Measurements from ENCODE around the gene ATP6V1B1.

The ATP6V1B1 gene

DNA sequence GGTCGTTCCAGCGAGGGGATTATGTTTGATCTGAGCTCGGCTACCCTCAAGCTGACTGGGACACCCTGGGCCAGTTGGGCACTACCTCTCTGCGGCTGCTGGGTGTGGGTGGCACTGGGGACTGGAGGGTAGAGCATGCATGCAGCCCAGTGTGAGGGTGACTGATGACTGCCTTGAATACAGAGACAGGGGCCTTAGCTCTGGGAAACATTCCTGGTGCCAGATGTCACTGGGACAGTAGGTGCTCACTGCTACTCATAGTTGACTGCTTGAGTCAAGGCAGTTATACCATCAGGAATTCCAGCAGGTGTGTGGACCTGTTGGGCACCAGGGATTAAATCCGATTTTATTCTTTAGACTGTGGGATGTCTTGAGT, 33.6 kb upstream of the ATP6V1B1 start:
- DNase-seq, result no peak

DNA sequence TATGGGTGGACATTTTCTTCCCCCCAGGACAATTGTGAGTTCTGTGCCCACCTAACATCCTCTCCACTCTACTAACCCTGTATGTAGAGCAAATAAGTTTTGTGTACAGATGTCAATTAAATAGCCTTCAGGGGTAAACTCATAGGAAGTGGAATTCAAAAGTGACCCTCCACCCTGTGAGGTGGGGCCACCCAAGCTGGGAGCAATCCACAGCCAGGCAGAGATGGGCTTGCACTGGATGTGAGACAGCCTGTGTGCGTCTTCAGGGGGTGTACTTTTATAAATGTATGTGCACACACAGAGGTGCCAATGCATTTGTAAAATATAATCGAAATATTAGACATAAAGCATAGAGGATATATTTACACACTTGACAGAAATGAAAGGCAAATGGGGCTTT, 33.1 kb upstream of the ATP6V1B1 start:
- DNase-seq, result no peak

DNA sequence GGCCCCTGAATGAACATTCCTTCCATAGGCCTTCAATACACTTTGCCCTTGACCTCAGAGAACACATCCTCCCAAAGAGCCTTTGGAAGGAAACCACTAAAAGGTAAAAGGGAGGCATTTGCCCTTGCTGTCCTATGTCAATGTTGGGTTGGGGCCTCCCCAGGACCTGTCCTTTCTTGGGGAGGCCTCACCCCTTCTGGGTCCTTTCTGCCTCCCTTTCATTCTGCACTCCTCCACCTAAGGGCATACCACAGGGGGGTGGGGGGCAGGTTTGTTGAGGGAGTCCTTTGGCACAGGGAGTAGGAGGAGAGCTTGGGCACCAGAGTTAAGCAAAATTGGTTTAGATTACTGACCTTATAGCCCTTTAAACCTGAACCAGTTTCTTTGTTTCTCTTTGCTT, 32.5 kb upstream of the ATP6V1B1 start:
- DNase-seq, result no peak

DNA sequence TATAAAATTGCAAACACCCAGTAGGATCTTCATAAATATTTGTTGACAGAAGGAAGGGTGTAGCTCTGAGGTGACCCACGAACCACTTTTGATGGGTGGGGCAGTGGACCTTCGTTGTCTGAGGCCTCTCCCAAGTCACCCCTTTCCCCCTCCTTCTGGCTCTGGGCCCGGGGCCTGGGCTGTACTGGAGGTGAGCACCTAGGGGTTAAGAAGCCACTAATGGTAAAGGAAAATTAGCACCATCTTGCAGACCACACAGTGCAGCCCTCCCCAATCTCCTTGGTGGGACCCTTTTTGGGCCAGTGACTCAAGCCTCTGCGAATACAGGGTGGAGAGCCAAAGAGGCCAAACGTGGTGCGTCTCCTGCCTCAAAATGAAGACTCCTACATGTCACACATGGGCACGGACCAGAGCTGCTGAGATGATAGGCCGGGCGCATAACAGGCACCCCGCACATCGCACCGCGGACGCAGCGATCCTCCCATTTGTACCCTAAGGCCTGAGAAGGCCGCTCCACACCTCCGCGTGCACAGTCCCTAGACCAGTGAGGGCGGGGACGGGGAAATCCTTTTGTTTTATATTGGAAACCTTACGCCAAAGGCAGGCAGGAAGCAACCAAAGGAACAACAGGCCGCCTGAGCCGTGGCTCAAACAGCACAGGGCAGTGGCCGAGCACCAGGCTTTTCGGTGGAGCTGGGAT, 31.9 kb upstream of the ATP6V1B1 start:
- no peak for DNase-seq

DNA sequence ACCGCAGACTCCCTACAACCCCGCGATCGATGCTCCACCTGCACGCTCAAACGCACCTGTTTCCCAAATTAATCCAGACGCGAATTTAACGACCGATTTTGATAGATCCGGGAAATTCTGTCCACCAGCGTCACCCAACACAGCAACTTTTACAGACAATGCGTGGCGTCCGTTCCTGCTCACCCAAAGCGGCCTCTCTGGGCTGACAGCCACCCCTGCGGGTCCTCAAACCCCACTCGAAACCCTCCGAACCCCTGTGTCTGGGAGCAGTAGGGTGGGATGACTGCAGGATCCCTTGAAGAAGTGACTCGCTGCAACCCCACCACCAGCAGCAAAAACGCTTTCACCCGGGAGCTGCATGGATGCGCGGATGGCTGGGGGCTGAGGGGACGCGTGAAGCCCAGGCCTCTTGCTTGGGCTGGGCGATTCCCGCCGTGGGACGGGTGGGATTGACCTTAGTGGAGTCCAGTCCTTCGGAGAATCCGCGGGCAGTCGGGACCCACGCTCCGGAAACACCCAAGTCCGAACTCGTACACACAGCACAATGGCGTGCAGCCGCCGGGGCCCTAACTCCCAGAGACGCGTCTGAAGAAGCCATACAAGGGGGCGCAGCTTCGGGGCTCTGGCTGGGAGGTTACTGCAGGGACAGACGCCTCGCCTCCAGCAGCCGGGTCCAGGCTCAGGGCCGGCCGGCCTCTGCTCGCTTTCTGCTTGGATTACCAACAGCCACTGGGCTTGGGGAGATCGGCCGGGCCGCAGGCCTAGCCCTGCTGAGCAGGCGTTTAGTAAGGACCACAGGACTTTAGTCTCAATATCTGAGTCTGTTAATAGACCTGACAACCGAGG, 31.1 kb upstream of the ATP6V1B1 start:
- no peak for DNase-seq

DNA sequence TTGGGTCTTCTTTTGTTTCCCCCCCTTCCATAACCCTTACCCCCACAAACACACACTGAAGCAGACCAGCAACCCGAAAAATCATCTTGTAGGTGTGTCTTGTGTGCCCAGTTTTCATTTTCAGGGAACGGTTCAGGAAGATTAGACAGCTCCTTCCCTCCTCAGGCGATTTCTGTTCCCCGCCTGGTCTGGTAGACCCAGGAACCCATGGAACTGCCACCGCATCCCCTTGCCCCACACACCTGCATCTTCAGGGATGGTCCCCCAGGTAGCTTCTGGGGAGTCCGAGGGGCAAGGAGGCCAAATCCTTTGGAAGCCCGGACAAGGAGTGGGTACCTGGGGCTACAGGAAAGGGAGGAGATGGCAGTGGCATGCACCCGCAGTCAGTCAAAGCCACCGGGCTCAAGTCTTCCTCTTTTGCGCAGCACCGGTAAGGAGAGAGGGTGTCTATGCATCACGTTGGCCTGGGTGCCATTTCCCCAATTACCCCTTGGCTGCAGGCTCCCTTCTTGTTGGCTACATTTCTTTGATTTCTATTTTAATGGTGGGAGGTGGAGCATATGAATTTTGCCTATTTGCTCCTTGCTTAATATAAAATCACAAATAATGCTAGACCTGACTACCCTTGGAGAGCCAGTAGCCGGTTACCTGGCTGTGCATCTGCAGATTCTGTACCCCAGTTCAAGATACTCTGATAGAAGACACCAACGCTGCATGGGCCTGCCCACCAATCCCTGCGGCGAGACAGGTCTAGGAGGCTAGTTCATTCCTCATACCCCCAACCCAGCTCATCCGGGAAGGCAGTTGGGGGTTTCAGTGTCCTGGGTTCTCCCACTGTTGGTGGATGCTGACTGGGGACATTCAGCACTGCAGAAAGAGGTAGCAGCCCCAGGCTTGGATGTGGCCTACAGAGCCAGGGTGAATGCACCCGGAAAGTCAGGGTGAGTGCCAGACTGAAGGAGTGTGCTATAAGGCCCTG, 30.0 kb upstream of the ATP6V1B1 start:
- no peak for DNase-seq

DNA sequence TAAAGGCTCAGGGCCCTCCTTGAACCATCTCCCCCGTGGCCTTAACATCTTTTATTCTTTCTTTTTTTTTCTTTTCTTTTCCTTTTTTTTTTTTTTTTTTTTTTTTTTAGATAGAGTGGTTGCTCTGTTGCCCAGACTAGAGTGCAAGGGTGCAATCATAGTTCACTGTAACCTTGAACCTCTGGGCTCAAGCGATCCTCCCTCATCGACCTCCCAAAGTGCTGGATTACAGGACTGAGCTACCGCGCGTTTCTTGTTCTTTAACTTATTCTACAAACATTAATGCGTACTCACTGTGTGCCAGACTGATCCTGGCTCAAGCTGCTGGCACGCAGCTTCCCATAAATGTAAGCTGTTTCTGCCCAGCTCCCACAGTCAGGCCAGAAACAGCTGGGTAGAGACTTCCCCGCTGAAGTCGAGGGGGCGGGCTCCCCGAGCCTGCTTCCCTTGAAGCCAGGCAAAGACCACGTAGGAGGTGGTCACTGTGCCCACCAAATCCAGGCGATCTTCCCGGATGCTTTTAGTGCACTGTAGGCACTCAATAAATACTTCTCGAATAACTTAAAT, 29.2 kb upstream of the ATP6V1B1 start:
- DNase-seq, result no peak

DNA sequence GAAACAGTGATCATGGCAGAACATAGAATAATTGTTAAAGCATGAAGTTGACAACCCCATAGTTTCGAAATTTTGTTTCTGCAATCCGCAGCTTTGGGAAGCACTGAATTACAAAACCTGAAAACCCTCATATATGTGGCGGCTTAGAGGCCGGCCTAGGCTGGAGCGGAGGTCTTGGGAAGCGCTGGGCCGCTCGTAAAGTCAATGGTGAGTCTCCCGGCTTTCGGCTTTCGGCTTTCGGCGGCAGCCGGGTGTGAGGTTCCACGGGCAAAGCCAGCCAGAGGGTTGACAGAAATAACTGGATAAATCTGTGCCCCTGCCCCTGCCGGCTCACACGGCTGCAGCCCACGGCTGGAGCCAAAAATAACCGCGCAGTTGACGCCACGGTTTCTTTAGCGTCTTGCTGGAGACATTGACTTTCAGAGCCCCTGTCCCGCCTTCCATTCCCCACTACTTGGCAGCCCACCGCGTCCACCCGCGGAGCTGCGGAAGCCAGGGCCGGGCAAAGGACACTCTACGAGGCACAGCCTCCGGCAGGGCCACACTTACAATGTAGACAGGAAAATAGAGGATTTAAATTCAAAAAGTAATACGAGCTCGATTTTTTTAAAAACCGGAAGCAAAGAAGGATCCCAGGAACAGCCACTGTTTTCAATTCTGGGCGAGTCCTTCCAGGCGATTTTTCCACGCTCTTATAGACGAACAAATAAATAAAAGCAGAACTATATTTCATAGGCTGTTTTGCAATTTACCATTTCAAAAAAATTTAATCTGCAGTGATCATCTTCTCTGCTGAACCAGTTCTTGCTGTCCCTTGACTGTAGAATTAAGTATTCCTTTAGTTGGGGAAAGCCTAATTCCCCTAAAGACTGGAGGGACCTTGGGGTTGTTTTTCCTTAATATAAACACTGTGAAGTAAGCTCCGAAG, 28.3 kb upstream of the ATP6V1B1 start:
- no peak for DNase-seq

DNA sequence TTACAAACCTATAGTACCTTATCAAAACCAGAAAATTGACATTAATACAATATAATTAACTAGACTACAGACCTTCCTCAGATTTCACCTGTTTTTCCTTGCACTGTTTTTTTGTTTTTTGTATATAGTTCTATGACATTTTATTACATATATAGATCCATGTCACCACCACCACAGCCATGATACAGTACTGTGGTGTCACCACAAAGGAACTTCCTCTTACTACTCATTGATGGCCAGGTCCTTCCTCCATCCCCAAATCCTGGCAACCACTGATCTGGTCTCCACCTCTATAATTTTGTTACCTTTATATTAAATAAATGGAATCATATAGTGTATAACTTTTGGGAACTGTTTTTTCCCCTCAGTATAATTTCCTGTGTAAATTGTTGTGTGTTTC, 19.4 kb upstream of the ATP6V1B1 start:
- DNase-seq, result no peak

DNA sequence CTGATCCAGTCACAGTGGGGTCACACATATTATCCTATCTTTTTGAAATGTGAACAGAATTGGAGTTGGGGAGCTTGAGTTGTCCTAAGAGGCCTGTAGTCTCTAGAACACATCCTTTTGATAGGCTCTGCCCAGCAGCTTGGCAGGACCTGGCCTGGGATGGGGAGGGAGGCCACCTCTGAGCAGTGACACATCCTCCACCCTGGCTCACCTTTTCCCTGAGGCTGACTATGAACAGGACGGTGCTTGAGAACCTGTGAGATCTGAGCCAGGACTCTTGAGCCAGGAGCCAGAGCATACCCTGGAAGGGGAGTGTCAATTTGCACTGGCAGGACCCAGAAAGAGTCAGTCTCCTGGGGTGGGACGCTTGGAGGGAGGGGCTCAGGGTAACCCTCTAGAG, 17.7 kb upstream of the ATP6V1B1 start:
- no peak for DNase-seq

DNA sequence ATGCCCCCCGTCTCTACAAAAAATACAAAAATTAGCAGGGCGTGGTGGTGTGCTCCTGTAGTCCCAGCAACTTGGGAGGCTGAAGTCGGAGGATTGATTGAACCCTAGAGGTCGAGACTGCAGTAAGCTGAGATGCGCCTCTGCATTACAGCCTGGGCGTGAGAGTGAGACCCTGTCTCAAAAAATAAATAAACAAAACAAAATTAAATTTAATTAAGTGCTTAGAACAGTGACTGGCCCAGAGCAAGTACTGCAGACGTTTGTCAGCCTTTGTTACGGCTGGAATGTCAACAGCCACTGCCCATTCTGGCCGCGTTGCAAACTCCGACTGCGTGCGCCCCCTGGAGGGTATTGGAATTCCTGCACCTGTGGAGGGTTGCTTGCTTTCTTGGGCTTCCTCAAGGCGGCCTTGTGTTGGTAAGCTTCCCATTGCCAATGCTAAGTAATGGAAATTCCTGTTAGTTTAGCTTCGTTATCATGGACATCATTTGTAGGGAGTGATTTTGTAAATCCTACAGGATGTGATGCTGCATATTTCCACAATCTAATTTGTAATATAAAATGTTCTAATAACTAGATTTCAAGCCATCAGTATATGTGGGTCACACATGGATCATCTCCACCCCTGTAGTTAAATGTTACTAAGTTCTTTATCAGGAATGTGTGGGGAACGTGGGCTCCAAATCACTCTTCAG, 15.9 kb upstream of the ATP6V1B1 start:
- DNase-seq, result peak; percentile 69

DNA sequence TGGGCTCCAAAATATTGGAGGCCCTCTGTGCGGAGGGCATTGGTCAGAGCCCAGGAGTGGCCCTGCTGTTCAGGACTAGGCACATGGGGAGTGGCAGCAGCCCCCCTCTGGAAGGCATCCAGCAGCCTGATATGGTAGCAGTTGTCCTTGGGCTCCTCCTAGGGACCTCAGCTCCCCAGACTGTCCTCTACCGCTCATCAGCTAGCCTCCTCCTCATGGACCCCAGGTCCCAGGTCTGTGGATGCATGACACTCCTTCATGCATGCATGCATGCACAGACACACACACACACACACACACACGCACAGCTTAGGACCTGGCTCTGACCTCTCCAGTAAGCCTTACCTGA, 15.4 kb upstream of the ATP6V1B1 start:
- no peak for DNase-seq

DNA sequence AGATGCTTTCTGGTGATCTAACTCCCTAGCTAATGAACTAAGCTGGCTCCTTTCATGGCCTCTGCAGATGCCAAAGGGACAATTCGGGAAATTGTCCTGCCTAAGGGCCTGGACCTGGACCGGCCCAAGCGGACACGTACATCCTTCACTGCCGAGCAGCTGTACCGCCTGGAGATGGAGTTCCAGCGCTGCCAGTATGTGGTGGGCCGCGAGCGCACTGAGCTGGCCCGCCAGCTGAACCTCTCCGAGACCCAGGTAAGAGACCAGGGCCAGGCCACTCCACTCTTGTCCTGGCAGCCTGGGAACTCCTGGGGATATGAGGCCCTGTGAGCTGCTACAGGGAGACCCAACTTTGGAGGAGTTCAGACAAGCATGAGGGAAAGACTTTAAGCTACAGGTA, 14.7 kb upstream of the ATP6V1B1 start:
- DNase-seq, result no peak

DNA sequence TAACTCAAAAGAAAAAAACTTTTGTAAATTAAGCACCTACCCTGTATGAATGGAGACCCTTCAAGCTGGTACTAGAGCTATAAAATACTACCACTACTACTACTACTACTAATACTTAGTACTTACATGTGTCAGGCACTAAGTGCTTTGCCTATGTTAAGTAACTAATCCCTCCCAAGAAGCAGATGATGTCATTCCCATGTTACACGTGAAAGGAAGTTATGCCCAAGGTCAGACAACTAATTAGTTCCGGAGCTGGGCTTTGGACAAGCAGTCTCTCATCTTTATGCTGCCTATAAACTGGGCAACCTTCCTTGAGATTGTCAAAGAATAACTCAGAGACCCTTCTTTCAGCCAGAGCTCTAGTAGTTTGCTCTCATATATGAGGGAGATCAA, 13.9 kb upstream of the ATP6V1B1 start:
- no peak for DNase-seq

DNA sequence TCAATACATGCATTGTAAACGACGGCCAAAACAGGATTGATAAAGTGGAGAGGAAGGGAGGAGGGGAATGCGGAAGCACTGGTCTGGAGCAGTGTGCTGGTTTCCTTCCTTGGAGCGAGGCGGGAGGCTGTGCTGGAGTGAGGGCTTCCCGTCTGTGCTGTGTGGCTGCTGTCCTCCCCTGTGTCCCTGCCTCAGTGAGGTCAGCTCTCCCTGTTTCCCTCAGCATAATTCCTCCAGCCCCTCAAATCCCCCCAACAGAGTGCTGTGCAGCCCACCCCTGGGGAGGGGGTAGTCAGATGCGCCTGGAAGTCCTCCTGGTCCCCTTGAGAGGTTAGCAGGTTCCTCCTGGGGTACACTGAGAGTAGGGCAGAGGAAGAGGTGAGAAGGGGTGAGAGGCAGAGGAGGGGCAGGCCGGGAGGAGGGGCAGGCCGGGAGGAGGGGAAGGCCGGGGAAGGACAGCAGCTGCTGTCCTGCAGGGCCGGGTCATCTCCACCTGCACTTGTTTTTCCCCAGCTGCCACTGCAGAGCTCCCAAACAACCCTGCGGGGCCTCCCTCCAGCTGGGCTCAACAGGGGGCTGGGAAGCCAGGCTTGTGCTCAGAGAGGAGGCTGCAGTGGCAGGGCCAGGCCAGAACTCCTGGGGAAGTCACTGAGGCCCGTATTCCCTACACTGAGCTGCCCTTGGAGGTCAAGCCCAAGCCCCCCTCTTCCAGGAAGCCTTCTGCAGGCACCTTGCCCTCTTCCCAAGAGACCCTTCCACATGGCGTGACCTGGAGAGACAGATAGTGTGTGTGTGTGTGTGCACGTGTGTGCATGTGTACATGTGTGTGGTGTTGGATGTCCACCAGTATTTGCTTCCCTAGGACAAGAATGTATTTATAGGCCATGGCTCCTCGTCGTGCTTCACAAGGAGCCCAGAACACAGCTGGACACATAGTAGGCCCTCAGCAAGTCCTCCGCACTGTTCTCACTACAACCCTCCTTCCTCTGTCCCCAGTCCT, 13.2 kb upstream of the ATP6V1B1 start:
- no peak for DNase-seq

DNA sequence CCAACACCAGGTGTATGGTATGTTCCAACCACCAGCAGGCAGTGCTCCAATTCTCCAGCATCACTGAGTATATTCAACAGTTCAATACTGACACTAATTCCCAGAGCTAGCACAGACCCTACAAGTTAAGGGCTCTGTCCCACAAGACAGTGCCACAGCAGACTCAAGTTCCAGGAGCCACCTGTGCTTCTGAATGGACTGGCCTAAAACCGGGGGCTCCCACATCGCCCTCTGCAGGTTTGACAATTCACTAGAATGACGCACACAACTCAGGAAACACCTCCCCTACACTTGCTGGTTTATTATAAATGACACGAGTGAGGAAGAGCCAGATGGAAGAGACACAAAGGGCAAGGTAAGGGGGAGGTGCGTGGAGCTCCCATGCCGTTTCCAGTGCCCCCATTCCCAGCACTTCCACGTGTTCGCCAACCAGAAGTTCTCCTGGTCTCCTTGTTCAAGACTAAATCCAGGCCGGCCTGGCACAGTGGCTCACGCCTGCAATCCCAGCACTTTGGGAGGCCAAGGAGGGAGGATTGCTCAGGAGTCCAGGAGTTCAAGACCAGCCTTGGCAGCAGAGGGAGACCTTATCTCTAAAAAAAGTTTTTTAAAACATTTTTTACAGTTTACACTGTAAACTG, 12.2 kb upstream of the ATP6V1B1 start:
- no peak for DNase-seq

DNA sequence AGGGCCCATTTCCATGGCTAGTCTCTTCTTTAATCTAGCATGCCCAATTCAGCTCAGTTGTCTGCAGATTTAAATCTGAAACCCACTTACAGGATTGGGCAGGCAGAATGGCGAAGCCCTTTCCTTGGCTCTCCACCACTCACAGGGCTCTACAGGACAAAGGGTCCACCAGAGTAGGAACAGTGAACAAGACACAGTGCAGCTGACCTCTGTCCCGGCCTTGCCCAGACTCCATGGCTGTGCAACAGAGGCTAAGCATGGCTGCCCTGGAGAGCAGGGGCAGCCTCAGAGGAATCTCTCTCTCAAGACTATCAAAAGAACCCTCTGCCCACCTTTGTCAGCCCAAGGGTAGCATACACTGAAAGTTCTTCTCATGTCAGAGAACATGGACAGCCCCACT, 9.7 kb upstream of the ATP6V1B1 start:
- DNase-seq, result no peak

DNA sequence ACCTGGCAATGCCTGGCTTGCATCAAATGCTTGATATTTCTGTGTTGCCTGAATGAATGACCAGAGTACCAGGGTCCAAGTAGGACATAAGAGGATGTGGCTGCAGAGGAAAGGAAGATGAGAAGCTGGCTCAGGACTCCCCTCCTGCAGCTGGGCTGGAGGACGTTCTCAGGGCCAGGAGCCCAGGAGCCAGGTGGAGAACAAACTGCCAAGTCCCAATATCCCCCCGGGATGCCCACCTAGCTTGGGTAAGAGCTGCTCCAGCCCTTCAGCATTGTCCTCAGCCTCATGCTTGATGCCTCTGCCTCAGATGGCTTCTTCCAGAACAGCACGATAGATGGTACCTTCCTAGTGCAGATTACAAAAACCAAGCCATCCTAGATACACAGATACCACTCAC, 8.6 kb upstream of the ATP6V1B1 start:
- no peak for DNase-seq

DNA sequence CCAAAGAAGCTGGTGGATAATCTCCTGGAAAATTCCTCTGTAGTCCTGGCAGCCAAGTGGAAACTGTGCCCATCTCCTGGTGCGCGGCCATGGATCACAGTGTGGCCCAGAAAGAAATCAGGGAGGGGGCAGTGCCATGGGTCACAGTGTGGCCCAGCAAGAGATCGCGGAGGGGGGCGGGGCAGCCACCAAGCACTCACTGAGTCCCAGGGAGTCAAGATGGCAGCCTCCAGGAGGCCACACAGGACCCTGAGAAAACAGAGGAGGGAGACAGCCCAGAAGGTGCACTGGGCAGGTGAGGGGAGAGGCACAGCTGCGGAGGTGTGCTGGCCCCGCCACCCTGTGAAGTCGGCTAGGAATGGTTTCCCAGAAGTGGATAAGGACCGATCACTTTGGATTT, 8.1 kb upstream of the ATP6V1B1 start:
- DNase-seq, result no peak

DNA sequence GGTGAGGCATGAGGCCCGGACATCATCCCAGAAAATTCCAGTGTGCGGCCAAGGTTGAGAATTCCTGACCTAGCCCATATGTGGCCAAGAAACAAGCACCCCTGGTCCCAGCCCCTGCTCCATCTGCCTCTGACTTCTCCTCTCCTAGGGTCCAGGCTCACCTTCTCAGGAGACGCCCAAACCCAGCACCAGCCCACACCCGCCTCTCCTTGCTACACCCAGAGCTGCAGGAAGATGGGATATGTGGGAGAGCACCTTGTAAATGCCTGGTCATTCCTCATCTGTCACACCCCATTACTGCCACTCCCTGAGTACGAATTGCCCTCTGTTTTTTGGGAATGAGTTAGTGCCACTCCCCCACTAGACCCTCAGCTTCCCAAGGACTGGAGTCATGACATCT, 7.3 kb upstream of the ATP6V1B1 start:
- DNase-seq, result no peak

All from CD4-positive, alpha-beta T cell treated with Interleukin-10 for 1 hour (primary cell).